Trophoblast cell (in vitro differentiated cells and primary cell): ENCODE results near the gene YAP1.

Experiments used
- DNase-seq, 2 donors: peaks; one replicate each; pipeline ENCODE4 v3.0.0-alpha.2; 2016
- H2AFZ ChIP-seq: 2 replicates; pipeline ENCODE4 v1.6.1; 2013; ENCODE audit warnings: low read length, moderate library complexity, mild to moderate bottlenecking; ENCODE audit not compliant: insufficient read depth, poor library complexity
- H2AK5ac ChIP-seq: 2 replicates; pipeline ENCODE4 v1.6.1; 2013; ENCODE audit warnings: mild to moderate bottlenecking, low read length
- H2BK120ac ChIP-seq: 2 replicates; pipeline ENCODE4 v1.6.1; 2013; ENCODE audit warnings: low read length, mild to moderate bottlenecking, moderate library complexity; ENCODE audit not compliant: insufficient read depth, poor library complexity
- H2BK12ac ChIP-seq: 2 replicates; pipeline ENCODE4 v1.6.1; 2013; ENCODE audit warnings: mild to moderate bottlenecking, low read length, moderate library complexity
- H2BK5ac ChIP-seq: 2 replicates; pipeline ENCODE4 v1.6.1; 2013; ENCODE audit warnings: low read length, low read depth, moderate library complexity, mild to moderate bottlenecking; ENCODE audit not compliant: poor library complexity
- H3K14ac ChIP-seq: 2 replicates; pipeline ENCODE4 v1.6.1; 2013; ENCODE audit warnings: mild to moderate bottlenecking, low read length
- H3K18ac ChIP-seq: 2 replicates; pipeline ENCODE4 v1.6.1; 2013; ENCODE audit warnings: mild to moderate bottlenecking, low read length
- H3K23ac ChIP-seq: 2 replicates; pipeline ENCODE4 v1.6.1; 2013; ENCODE audit warnings: low read length
- H3K27ac ChIP-seq: 2 replicates; pipeline ENCODE4 v1.5.1; 2013; ENCODE audit warnings: low read depth, mild to moderate bottlenecking, inconsistent platforms, low read length, moderate library complexity
- H3K27me3 ChIP-seq: 2 replicates; pipeline ENCODE4 v1.6.1; 2013; ENCODE audit warnings: inconsistent platforms, mild to moderate bottlenecking, low read length, moderate library complexity; ENCODE audit not compliant: insufficient read depth
- H3K36me3 ChIP-seq, 2 experiments: 1 replicate in 1 of 2; 2 replicates in 1 of 2; pipeline ENCODE4 v1.6.1; 2013; ENCODE audit warnings: low read length in 2 of 2, mild to moderate bottlenecking in 2 of 2, moderate library complexity in 1 of 2; ENCODE audit not compliant: insufficient read depth in 2 of 2, control insufficient read depth in 1 of 2
- H3K4ac ChIP-seq: 2 replicates; pipeline ENCODE4 v1.6.1; 2013; ENCODE audit warnings: low read depth, mild to moderate bottlenecking, low read length, moderate library complexity
- H3K4me1 ChIP-seq, 2 experiments: 1 replicate in 1 of 2; 2 replicates in 1 of 2; pipeline ENCODE4 v1.6.1; 2013; ENCODE audit warnings: low read length in 2 of 2, mild to moderate bottlenecking in 2 of 2, moderate library complexity in 1 of 2; ENCODE audit not compliant: insufficient read depth in 2 of 2, control insufficient read depth in 1 of 2
- H3K4me2 ChIP-seq: 2 replicates; pipeline ENCODE4 v1.6.1; 2013; ENCODE audit warnings: inconsistent platforms, mild to moderate bottlenecking, low read length, moderate library complexity
- H3K4me3 ChIP-seq: 2 replicates; pipeline ENCODE4 v1.5.1; 2013; ENCODE audit warnings: mild to moderate bottlenecking, low read depth, low read length, inconsistent platforms
- H3K79me1 ChIP-seq: one replicate; pipeline ENCODE4 v1.6.1; 2013; ENCODE audit warnings: low read length
- H3K79me2 ChIP-seq: 2 replicates; pipeline ENCODE4 v1.6.1; 2013; ENCODE audit warnings: low read length, mild to moderate bottlenecking; ENCODE audit not compliant: control insufficient read depth, insufficient read depth, poor library complexity
- H3K9ac ChIP-seq: 2 replicates; pipeline ENCODE4 v1.6.1; 2013; ENCODE audit warnings: mild to moderate bottlenecking, low read length
- H3K9me3 ChIP-seq: 2 replicates; pipeline ENCODE4 v1.6.1; 2013; ENCODE audit warnings: low read depth, mild to moderate bottlenecking, control low read depth, inconsistent platforms, low read length; ENCODE audit not compliant: insufficient read depth
- H4K12ac ChIP-seq: 2 replicates; pipeline ENCODE4 v1.6.1; 2013; ENCODE audit warnings: low read depth, mild to moderate bottlenecking, low read length, moderate library complexity
- H4K8ac ChIP-seq: 2 replicates; pipeline ENCODE4 v1.6.1; 2013; ENCODE audit warnings: low read depth, mild to moderate bottlenecking, low read length, moderate library complexity
- H4K91ac ChIP-seq: one replicate; pipeline ENCODE4 v1.6.1; 2013; ENCODE audit warnings: low read depth, mild to moderate bottlenecking, low read length, moderate library complexity
- WGBS: extraction: QIAGEN DNeasy Blood & Tissue Kit; methylation state at CpG from one replicate; pipeline ENCODE4 v1.1.7; 2013; ENCODE audit warnings: missing lambda C conversion rate; ENCODE audit not compliant: insufficient read length, insufficient coverage; ENCODE audit errors: extremely low coverage; 5-methylcytosine and 5-hydroxymethylcytosine counted together

Gene YAP1

DNA sequence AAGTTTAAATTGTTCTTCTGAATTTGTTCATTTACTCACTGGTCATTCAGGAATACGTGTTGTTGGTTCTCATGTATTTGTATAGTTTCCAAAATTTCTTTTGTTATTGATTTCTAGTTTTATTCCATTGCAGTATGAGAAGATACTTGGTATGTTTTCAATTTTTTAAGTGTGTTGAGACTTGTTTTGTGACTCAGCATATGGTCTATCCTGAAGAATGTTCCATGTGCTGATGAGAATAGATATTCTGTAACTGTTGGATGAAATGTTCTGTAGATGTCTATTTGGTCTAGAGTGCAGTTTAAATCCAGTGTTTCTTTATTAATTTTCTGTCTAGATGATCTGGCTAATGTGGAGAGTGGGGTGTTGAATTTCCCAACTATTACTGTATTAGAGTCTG lies 39.5 kb upstream of the YAP1 start:
- Histone ChIP-seq H3K18ac (no peak overlapping the region), H2AK5ac (no peak overlapping the region), H3K27ac (no peak overlapping the region), H3K23ac (no peak overlapping the region), H3K4ac (no peak overlapping the region), H3K14ac (no peak overlapping the region), H4K12ac (no peak overlapping the region), H3K36me3 (no peaks in the 10 kb centered on the region), H2BK5ac (no peak overlapping the region), H3K79me2 (no peaks in the 10 kb centered on the region), H2BK120ac (no peak overlapping the region), H3K9ac (no peak overlapping the region), H3K4me3 (no peak overlapping the region), H4K8ac (no peak overlapping the region), H4K91ac (no peak overlapping the region), H2AFZ (no peak overlapping the region), H3K4me2 (no peak overlapping the region), H3K27me3 (no peaks in the 10 kb centered on the region), H3K9me3 (peaks cover 3% of the 10 kb centered on the region), H2BK12ac (no peak overlapping the region), H3K4me1 (no peaks in the 10 kb centered on the region), H3K79me1 (no peaks in the 10 kb centered on the region)
- DNase-seq, result no peak
- no CpG with 5 or more reads among the region's 1 CpG for WGBS

DNA sequence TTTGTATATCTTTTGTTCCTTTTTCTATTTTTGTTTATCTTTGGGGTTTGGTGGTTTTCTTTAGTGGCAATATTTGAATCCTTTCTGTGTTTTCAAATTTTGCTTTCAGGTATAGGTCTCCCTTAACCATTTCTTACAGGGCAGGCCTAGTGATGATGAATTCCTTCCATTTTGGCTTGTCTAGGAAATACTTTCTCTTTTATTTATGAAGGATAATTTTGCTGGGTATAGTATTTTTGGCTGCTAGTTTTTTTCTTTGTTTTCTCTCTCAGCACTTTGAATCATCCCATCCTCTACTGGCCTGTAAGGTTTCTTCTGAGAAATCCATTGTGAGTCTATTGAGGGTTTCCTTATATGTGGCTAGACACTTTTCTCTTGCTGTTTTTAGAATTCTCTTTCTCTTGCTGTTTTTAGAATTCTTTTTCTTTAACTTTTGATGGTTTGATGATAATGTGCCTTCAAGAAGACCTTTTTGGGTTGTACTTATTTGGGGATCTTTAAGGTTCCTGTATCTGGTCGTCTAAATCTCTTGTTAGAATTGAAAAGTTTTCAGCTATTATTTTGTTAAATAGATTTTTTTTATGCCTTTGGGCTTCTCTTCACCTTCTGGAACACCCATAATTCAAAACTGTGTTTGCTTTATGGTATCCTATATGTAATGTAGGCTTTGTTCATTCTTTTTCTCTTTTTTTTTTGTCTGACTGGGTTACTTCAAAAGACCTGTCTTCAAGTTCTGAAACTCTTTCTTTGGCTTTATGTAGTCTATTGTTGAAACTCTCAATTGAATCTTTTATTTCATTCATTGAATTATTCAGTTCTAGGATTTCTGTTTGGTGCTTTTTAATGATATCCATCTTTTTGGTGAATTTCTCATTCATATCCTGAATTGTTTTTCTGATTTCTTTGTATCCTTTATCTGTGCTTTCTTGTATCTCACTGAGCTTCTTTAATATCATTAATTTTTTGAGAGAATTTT lies 38.5 kb upstream of the YAP1 start:
- Histone ChIP-seq H2BK120ac (no peak overlapping the region), H3K4ac (no peak overlapping the region), H3K27me3 (no peaks in the 10 kb centered on the region), H3K9me3 (peaks cover 3% of the 10 kb centered on the region), H4K8ac (no peak overlapping the region), H4K12ac (no peak overlapping the region), H2BK12ac (no peak overlapping the region), H3K36me3 (no peaks in the 10 kb centered on the region), H2BK5ac (no peak overlapping the region), H3K79me2 (no peaks in the 10 kb centered on the region), H3K79me1 (no peaks in the 10 kb centered on the region), H3K4me2 (no peak overlapping the region), H3K9ac (no peak overlapping the region), H3K14ac (no peak overlapping the region), H3K4me1 (no peaks in the 10 kb centered on the region), H3K18ac (no peak overlapping the region), H3K23ac (no peak overlapping the region), H2AK5ac (no peak overlapping the region), H2AFZ (no peak overlapping the region), H3K27ac (no peak overlapping the region), H3K4me3 (no peak overlapping the region), H4K91ac (no peak overlapping the region)
- DNase-seq, result no peak
- no CpG with 5 or more reads among the region's 1 CpG for WGBS

DNA sequence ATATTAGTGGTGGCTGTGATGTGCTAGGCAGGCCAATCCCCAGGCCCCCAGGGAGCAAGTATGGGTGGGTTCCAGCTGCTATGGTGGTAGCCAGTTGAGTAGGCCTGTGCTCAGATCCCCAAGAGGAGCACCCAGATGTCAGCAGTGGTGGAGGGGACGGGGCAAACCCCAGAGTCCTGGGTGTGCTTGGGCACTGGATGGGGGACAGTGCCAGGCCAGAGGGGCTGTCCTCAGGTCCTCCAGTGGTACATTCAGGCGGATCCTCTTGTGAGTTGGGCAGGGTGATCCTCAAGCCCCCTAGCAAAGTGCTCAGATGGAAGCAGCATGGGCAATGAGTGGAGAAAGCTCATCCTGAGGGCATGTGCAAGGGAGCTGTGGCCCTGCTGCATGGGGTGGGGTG lies 37.0 kb upstream of the YAP1 start:
- no peaks in the 10 kb centered on the region for H3K36me3 ChIP-seq
- no peak overlapping the region for H3K23ac ChIP-seq
- H3K4me3 ChIP-seq, result no peak overlapping the region
- no peak overlapping the region for H3K4me2 ChIP-seq
- H3K14ac ChIP-seq, result no peak overlapping the region
- H3K79me2 ChIP-seq, result no peaks in the 10 kb centered on the region
- no CpG with 5 or more reads among the region's 2 CpGs for WGBS
- no peak overlapping the region for H4K8ac ChIP-seq
- H3K4me1 ChIP-seq, result no peaks in the 10 kb centered on the region
- H3K79me1 ChIP-seq, result no peaks in the 10 kb centered on the region
- no peak overlapping the region for H2BK5ac ChIP-seq
- H3K27me3 ChIP-seq, result no peaks in the 10 kb centered on the region
- no peak for DNase-seq
- peaks cover 3% of the 10 kb centered on the region for H3K9me3 ChIP-seq
- no peak overlapping the region for H3K9ac ChIP-seq
- no peak overlapping the region for H3K27ac ChIP-seq
- no peak overlapping the region for H3K18ac ChIP-seq
- H2BK120ac ChIP-seq, result no peak overlapping the region
- H2AFZ ChIP-seq, result no peak overlapping the region
- H2BK12ac ChIP-seq, result no peak overlapping the region
- H4K91ac ChIP-seq, result no peak overlapping the region
- H3K4ac ChIP-seq, result no peak overlapping the region
- H2AK5ac ChIP-seq, result no peak overlapping the region
- no peak overlapping the region for H4K12ac ChIP-seq

DNA sequence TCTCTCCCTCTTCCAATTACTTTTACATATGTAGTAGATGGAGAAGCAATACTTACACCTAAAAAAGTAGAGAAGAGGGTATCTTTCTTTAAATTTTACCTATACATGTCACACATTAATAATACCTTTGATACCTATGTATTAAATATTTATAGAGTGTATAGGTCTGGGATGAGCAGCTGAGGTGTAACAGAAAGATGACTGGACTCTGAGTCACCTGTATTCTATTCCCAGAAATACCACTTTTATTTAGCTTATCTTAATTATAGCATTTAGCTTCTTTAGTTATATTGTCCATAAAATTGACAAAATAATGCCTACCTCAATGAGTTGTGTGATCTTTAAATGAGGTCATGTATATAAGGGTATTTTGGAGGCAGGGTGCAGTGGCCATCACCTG lies 30.6 kb upstream of the YAP1 start:
- no peak overlapping the region for H2BK5ac ChIP-seq
- H2AK5ac ChIP-seq, result no peak overlapping the region
- no peak overlapping the region for H3K4me3 ChIP-seq
- H3K79me2 ChIP-seq, result no peaks in the 10 kb centered on the region
- no peak overlapping the region for H2AFZ ChIP-seq
- no peak overlapping the region for H3K4me2 ChIP-seq
- H4K8ac ChIP-seq, result no peak overlapping the region
- H3K18ac ChIP-seq, result no peak overlapping the region
- H3K14ac ChIP-seq, result no peak overlapping the region
- no peak overlapping the region for H4K12ac ChIP-seq
- no peak overlapping the region for H2BK12ac ChIP-seq
- no peaks in the 10 kb centered on the region for H3K79me1 ChIP-seq
- H3K23ac ChIP-seq, result no peak overlapping the region
- no peak overlapping the region for H3K27ac ChIP-seq
- no peak overlapping the region for H3K9ac ChIP-seq
- no peaks in the 10 kb centered on the region for H3K9me3 ChIP-seq
- no peaks in the 10 kb centered on the region for H3K27me3 ChIP-seq
- H4K91ac ChIP-seq, result no peak overlapping the region
- no peak overlapping the region for H3K4ac ChIP-seq
- H3K4me1 ChIP-seq, result no peaks in the 10 kb centered on the region
- H2BK120ac ChIP-seq, result no peak overlapping the region
- no peaks in the 10 kb centered on the region for H3K36me3 ChIP-seq
- DNase-seq, result no peak
